Stimulated activated CD4-positive, alpha-beta T cell treated with anti-CD3 and anti-CD28 coated beads, TNF-alpha, amount 100 ng/mL, for 1 hour (primary cell): ENCODE measurements around the gene UPK3B.
"Not testable (repeated sequence)": the region's sequence is repeated elsewhere in the genome, so short reads cannot be mapped to it uniquely, and the experiment has no call there.

ENCODE experiments used
- DNase-seq, 3 donors: peaks; one replicate each; pipeline ENCODE4 v3.0.0-alpha.2; 2020; ENCODE audit warnings: low read depth in 3 of 3, low spot score in 1 of 3

UPK3B gene

DNA sequence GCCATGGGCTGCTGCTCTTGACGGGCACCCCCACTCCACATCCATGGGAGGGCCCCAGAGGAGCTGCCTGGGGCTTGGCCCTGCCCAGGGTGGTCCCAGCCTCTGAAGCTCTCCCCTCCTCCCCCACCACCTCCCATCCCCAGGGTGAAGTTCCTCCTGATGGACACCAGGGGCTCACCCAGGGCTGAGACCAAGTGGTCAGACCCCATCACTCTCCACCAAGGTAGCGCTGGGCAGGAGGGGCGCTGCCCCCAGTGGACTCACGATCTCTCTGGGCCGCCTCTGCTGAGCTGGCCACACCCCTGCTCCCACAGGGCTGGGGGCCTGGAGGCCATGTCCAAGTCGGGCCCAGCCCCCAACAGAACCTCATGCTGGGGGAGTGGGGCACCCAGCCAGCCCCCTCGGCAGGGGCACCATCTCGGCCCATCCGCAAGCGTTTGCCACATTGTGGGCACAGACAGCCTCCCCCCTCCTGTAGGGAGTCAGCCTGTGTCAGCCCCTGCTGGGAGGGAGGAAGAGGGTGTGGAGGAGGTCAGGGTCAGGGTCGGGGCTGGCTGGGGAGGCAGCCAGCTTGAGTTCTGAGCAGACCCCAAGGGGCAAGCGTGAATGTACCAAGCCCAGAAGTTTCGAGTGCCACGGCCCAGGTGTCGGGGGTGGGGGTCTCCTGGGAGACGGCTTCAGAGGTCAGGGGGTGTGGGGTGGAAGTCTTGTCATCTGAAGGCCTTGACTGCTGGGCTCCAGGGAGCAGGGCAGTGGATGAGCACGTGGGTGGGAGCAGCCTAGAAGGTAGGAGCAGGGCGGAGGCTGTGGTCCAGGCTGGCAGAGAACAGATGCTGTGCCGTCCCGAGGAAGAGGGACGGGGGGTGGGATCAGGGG, 2.8 kb downstream of the UPK3B start:
- no peak for DNase-seq

DNA sequence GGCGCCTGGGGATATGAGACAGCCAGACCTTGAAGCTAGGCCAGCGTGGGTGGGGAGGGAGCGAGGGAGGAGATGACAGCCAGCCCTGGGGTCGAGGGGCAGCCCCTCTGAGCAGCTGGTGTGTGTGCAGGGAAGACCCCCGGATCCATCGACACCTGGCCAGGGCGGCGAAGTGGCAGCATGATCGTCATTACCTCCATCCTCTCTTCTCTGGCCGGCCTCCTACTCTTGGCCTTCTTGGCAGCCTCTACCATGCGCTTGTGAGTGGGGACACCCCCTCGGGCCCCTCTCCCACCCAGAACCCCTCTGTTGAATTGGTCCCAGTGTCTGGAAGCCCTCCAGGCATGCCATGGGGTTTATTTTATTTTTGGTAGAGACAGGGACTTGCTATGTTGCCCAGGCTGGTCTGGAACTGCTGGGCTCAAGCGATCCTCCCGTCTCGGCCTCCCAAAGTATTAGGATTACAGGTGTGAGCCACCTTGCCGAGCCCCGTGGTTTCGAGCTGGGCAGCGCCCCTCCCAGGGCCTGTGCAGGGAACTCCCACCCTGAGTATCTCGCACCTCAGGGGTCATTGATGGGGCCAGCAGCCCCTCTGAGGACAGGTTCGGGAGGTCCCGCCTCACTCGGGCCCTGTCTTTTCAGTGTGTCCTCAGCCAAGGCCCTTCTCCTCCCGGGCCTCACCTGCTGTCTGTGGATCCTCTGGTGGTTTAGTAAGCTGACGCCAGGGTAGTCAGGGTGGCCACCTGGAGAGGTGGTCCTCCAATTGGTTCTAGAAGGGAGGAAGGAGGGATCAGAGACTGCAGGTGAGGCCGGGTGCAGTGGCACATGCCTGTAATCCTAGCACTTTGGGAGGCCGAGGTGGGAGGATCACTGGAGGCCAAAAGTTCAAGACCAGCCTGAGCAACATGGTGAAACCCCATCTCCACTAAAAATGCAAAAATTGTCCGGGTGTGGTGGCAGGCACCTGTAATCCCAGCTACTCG, 3.8 kb downstream of the UPK3B start:
- DNase-seq, result no peak

DNA sequence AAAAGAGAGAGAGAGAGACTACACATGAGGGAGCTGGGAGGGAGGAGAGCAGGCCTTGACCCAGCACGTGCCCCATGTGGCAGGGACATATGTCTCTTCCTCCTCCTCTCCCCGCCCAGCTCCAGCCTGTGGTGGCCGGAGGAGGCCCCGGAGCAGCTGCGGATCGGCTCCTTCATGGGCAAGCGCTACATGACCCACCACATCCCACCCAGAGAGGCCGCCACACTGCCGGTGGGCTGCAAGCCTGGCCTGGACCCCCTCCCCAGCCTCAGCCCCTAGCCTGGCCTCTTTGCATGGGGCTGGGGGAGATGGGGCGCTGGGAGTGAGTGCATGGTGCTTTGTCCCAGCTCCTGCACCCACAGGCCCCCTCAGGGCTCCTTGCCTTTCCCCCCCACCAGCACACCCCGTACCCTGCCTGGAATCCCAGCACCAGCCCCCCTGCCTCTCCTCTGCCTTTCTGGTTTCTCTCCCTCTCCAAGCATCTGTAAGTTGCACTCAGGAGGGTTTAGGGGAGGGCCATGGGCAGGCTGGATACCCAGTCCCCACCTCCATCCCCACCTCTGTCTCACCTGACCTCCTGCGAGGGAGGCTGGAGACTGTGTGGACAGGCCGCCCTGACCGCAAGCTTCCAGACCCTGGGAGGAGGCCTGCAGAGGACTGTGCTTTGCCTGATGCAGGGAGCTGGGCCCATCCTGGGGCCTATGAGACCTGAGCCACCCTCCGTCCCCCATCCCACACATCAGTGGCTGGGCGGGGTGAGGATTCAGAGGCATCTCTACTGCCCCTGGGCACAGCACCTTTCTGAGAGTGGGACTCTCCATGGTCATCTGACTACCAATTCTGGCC, 4.8 kb downstream of the UPK3B start:
- DNase-seq, result no peak

DNA sequence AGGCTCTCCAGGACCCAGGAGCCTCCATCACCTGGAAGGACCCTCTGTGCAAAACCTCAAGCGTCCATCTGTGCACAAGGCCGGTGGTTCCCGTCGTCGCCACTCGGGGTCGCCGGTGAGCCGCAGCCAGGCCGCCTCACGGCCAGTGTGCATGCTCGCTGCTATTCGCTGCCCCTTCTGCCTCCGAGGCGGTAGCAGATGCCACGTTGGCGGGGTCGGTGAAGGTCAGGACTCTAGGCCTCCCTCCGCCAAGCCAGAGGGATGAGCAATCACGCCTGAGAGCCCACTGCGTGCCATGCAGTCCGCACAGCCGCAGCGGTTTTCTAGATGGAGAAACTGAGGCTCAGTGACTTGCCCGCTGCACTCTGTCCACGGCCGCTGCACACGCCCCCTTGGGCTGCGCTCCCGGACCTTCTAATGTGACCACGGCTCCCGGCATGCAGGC, 5.7 kb downstream of the UPK3B start:
- no peak for DNase-seq

DNA sequence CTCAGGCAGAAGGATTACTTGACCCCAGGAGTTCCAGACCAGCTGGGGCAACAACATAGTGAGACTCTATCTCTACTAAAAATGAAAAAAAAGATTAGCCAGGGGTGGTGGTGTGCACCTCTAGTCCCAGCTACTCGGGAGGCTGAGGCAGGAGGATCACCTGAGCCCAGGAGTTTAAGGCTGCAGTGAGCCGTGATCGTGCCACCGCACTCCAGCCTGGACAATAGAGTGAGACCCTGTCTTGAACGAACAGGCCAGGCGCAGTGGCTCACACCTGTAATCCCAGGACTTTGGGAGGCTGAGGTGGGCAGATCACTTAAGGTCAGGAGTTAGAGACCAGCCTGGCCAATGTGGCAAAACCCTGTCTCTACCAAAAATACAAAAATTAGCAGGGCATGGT, 6.6 kb downstream of the UPK3B start:
- DNase-seq, result not testable (repeated sequence)

DNA sequence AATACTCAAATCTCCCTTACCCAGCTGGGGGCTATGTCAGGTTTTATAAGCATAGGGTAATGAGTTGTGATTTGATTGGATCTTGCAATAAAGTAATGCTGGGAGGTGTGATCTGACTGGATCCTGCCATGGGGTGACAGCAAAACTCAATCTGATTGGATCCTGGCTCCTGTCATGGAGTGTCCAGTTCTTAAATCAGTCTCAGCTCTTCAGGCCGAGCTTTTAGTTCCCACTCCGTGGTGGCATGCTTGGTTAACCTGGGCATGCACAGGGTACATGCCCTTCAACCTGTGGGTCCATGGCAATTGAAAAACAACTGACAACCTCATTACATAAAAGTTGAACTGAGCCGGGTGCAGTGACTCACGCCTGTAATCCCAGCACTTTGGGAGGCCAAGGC, 15.8 kb downstream of the UPK3B start:
- not testable (repeated sequence) for DNase-seq

DNA sequence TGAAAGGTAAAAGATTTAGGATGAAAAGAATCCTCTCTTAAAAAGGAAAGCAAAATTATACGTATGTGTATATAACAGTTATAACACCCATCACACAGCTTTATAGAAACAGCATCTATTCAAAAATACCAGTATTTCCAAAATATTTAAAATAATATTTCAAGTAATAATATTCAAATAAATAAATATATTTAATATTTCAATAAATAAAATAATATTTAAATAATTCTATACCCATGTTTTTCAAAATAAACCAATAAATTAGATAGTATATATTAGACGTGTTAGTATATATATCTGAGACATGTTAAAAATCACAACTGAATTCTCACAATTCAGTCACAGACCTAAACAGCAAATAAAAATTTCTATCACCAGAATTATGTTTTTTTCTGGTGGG, 21.3 kb downstream of the UPK3B start:
- DNase-seq, result not testable (repeated sequence)

DNA sequence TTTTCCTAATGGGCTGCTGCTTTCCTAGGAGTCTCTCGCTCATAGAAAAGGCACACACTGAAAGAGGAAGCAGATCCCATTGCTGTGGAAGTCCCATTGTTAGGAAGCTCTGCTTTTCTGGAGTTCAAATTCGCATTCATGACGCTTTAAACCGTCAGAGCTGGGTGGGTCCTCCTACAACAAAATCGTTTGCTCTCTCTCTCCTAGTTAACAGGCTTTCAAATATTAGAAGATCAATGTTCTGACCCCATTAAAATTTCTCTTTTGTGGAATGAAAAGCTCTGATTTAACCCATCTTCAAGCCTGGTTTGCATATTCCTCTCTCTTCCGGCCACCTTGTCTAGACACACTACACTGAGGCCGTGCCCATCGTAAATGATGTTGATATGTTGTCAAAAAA, 32.8 kb downstream of the UPK3B start, which contains the start of gene SPDYE16:
Gene SPDYE16, minus strand, starts transcription at position 101 of the 400 bp plus-strand sequence. CDS start 1,838 bp downstream, outside the sequence.
- DNase-seq, result not testable (repeated sequence)

DNA sequence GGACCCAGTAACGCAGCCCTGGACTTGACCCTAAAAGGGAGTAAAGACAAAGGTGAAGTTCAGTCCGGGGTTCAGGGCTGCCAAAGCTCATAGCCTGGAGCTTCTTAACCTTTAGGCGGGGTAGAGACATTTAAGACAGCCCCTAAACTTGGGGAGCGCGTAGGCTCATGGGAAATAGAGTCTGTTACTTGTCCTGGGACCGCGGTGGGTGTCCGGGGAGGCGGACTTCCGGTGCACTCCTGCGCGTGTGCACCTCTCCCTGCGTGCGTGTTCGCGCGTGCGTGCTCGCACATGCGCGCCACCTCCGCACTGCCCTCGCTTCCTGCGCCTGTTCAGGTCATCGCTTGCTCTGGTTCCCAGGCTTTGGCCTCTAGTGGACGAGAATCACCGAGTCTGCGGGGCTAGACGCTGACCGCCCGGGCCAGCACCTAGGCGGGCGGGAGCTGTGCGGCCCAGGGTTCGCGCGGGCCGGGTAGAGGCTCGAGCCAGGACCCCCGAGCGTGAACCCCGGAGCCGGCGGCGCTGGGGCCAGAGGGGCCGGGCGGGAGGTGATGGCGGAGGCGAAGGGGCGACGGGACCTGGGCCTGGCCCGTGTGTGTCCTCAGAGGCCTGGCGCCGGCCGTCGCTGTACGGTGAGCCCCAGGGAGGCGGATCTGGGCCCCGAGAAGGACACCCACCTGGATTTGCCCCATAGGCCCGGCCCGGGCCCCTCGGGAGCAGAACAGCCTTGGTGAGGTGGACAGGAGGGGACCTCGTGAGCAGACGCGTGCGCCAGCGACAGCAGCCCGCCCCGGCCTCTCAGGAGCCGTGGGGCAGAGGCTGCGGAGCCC, 38.9 kb downstream of the UPK3B start:
- DNase-seq, result peak; percentile 64 to 79 (median 65)

DNA sequence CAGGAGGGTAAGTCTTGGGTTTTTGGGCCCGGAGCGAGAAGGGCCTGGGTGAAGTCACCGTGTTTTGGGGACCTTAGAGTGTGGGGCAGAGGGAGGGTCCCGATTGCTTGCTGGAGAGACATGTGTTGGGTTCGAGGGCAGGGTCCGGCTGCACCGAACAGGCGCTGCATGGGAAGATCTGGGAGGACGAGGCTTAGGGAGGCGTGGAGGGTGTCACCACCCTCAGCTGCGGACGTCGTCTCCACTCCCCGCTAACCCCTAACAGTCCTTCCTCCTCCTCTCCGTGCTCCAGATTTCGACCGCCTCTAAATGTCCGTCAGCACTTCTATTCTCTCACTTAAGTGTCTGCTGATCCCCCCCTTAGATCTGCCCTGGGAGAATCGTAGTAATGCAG, 39.5 kb downstream of the UPK3B start:
- not testable (repeated sequence) for DNase-seq

DNA sequence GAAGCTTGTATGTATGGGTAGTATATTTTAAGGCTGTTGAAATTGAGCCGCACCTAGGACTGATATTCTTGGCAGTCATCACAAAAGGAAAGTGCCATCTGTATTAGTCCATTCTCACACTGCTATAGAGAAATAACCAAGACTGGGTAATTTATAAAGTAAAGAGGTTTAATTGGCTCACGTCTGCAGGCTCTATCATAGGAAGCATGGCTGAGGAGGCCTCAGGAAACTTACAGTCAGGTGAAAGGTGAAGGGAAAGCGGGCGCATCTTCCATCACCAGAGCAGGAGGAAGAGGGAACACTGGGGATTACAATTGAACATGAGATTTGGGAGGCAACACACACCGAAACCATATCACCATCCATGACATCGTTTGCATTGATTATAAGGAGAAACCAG, 41.6 kb downstream of the UPK3B start:
- not testable (repeated sequence) for DNase-seq

DNA sequence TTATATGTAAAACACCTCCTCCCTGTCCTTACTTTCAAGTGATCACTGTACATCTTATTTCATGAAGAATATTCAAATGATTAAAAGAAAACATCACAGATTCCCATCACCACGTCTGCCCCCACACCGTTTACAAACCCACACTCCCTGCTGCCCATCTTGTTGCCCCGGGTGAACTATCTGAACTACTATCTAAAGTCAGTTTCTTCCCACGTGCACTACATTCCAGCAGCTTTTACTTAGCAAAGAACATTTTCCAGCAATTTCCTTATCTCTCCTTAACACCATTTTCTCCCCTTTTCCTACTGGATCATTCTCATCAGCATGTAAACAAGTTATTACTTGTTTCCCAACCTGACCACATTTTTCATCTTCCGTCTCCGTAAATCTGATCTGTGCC, 49.3 kb downstream of the UPK3B start:
- not testable (repeated sequence) for DNase-seq

DNA sequence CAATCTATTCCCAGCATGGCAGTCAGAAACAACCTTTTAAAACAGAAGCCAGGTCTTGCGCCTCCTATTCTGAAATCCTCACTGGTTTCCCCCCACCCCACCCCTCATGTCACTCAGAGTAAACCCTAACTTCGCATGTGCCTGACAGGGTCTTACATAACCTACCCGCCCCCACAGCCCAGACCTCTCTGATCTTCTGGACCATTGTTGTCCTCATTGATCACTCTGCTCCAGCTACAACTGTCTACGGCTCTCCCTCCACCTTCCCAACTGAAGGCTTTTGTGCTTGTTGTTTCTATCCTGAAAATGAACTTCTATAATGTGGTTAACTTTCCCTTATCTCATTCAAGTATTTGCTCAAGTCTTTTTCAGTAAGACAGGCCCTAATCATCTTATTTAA, 49.8 kb downstream of the UPK3B start:
- DNase-seq, result not testable (repeated sequence)

DNA sequence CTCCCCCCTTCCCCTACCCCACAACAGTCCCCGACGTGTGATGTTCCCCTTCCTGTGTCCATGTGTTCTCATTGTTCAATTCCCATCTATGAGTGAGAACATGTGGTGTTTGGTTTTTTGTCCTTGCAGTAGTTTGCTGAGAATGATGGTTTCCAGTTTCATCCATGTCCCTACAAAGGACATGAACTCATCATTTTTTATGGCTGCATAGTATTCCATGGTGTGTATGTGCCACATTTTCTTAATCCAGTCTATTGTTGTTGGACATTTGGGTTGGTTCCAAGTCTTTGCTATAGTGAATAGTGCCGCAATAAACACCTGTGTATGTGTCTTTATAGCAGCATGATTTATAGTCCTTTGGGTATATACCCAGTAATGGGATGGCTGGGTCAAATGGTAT, 51.0 kb downstream of the UPK3B start:
- not testable (repeated sequence) for DNase-seq

DNA sequence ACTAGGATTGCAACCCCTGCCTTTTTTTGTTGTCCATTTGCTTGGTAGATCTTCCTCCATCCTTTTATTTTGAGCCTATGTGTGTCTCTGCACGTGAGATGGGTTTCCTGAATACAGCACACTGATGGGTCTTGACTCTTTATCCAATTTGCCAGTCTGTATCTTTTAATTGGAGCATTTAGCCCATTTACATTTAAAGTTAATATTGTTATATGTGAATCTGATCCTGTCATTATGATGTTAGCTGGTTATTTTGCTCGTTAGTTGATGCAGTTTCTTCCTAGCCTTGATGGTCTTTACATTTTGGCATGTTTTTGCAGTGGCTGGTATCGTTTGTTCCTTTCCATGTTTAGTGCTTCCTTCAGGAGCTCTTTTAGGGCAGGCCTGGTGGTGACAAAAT, 54.6 kb downstream of the UPK3B start:
- not testable (repeated sequence) for DNase-seq
